Testis (tissue), 2 donors: ENCODE results near the gene ZNF333.

Source experiments
- CTCF ChIP-seq, 3 experiments: fragments of 450-650 bp in 2 of 3; fragments of 200-600 bp in 1 of 3; sonication (generic) in 1 of 3; IDR thresholded peaks; one replicate each; pipeline ENCODE4 v1.5.1; 2016 to 2019; ENCODE audit warnings: antibody characterized with exemption in 3 of 3, mild to moderate bottlenecking in 2 of 3, moderate library complexity in 1 of 3
- POLR2A ChIP-seq: fragments of 450-650 bp; IDR thresholded peaks from one replicate; pipeline ENCODE4 v1.6.1; 2017; ENCODE audit warnings: antibody characterized with exemption, mild to moderate bottlenecking, moderate library complexity

GRCh38 chr19:14686411-14686810, 3.4 kb upstream of the ZNF333 start:
- TF ChIP-seq POLR2A (no peak), CTCF (IDR thresholded peaks at IDR 0.05) (no peak)
